GM19468 (cell line): ENCODE measurements around the gene MLIP.

Source experiments
- ATAC-seq: cut with Tn5 transposase; IDR thresholded peaks from one replicate; pipeline ENCODE4 v1.9.1; 2021; ENCODE audit warnings: mild to moderate bottlenecking, moderate library complexity, moderate number of reproducible peaks; ENCODE audit not compliant: unreplicated experiment; ENCODE audit errors: extremely low read depth

The MLIP gene

GRCh38 chr6:54264581-54265272 is 153.5 kb downstream of the MLIP start:
- no peak for ATAC-seq

GRCh38 chr6:54266400-54266923 is 155.2 kb downstream of the MLIP start:
- no peak for ATAC-seq

GRCh38 chr6:54267798-54268197 is 156.6 kb downstream of the MLIP start:
- no peak for ATAC-seq

GRCh38 chr6:54273214-54273820 is 162.1 kb downstream of the MLIP start:
- no peak for ATAC-seq

- no peak for ATAC-seq
These were observed 163.1 kb downstream of the MLIP start for GRCh38 chr6:54274383-54274782.

GRCh38 chr6:54282186-54282585 is 170.9 kb downstream of the MLIP start:
- ATAC-seq: no peak

GRCh38 chr6:54284161-54284860 is 173.1 kb downstream of the MLIP start:
- no peak for ATAC-seq

- ATAC-seq: no peak
These were observed 174.4 kb downstream of the MLIP start for GRCh38 chr6:54285595-54285994.

- no peak for ATAC-seq
These were observed 174.9 kb downstream of the MLIP start for GRCh38 chr6:54286141-54286540.

GRCh38 chr6:54288474-54288873 is 177.2 kb downstream of the MLIP start:
- no peak for ATAC-seq

GRCh38 chr6:54289426-54289825 is 178.2 kb downstream of the MLIP start:
- no peak for ATAC-seq

GRCh38 chr6:54291146-54291545 is 179.9 kb downstream of the MLIP start:
- peak; percentile 45 for ATAC-seq

GRCh38 chr6:54291738-54292137 is 180.5 kb downstream of the MLIP start:
- peak; percentile 94 for ATAC-seq

- ATAC-seq: no peak
These were observed 183.8 kb downstream of the MLIP start for GRCh38 chr6:54294965-54295532.

- no peak for ATAC-seq
These were observed 188.5 kb downstream of the MLIP start for GRCh38 chr6:54299542-54300269.

GRCh38 chr6:54301770-54302169 is 190.5 kb downstream of the MLIP start:
- ATAC-seq: no peak

- ATAC-seq: peak; percentile 23
These were observed 196.2 kb downstream of the MLIP start for GRCh38 chr6:54307439-54307910.

- ATAC-seq: peak; percentile 58
These were observed 197.2 kb downstream of the MLIP start, which contains the start of gene TINAG for GRCh38 chr6:54308289-54308985. Gene TINAG (plus strand): TSS chr6:54308441. CDS start chr6:54308551, 110 bp downstream.

GRCh38 chr6:54308986-54309315 is 197.7 kb downstream of the MLIP start:
- ATAC-seq: no peak
